Lung (tissue), 13 donors: Measurements from ENCODE around the gene NLRP9. TPM values are rescaled to one million over a fixed set of nuclear protein-coding genes. Genes with fewer than 3 reads are reported as not detected.

Experiments
- ATAC-seq: fragments of 200-7000 bp; cut with Tn5 transposase; one replicate; pipeline ENCODE4 v1.9.1; 2020; ENCODE audit warnings: moderate number of reproducible peaks; ENCODE audit not compliant: insufficient read depth, low FRiP score
- DNase-seq, 3 donors: peaks; one replicate each; pipeline ENCODE4 v3.0.0-alpha.2; 2013 to 2017
- H3K27ac ChIP-seq, 2 donors: one replicate each; pipeline ENCODE4 v1.5.1; 2013; ENCODE audit warnings: mild to moderate bottlenecking in 2 of 2, moderate library complexity in 2 of 2, control low read depth in 1 of 2, inconsistent platforms in 1 of 2, low read depth in 1 of 2, low read length in 1 of 2
- H3K27me3 ChIP-seq, 3 donors: one replicate each; pipeline ENCODE4 v1.5.1; 2013; ENCODE audit warnings: low read length in 2 of 3; ENCODE audit not compliant: control insufficient read depth in 3 of 3, insufficient read depth in 3 of 3
- H3K36me3 ChIP-seq, 4 donors: one replicate each; pipeline ENCODE4 v1.5.1; 2013; ENCODE audit warnings: low read length in 4 of 4, mild to moderate bottlenecking in 1 of 4, moderate library complexity in 1 of 4; ENCODE audit not compliant: control insufficient read depth in 4 of 4, insufficient read depth in 4 of 4
- H3K4me1 ChIP-seq, 5 donors: one replicate each; pipeline ENCODE4 v1.5.1; 2013; ENCODE audit warnings: low read length in 5 of 5, mild to moderate bottlenecking in 2 of 5, moderate library complexity in 1 of 5; ENCODE audit not compliant: control insufficient read depth in 5 of 5, insufficient read depth in 5 of 5
- H3K4me3 ChIP-seq: one replicate; pipeline ENCODE4 v1.5.1; 2013; ENCODE audit warnings: mild to moderate bottlenecking, control low read depth, moderate library complexity
- H3K9ac ChIP-seq, 2 donors: one replicate each; pipeline ENCODE4 v1.5.1; 2013; ENCODE audit warnings: low read length in 2 of 2, control low read depth in 1 of 2; ENCODE audit not compliant: insufficient read depth in 1 of 2
- H3K9me3 ChIP-seq, 4 donors: one replicate each; pipeline ENCODE4 v1.5.1; 2013; ENCODE audit warnings: low read length in 3 of 4, mild to moderate bottlenecking in 1 of 4, moderate library complexity in 1 of 4; ENCODE audit not compliant: control insufficient read depth in 4 of 4, insufficient read depth in 3 of 4
- CTCF ChIP-seq: IDR thresholded peaks from 2 replicates; pipeline ENCODE4 v1.5.1; 2012; ENCODE audit warnings: mild to moderate bottlenecking; ENCODE audit errors: control extremely low read depth, extremely low read depth
- WGBS, 2 donors: extraction: QIAGEN DNeasy Blood & Tissue Kit; methylation state at CpG; one replicate each; pipeline ENCODE4 v1.1.7; 2013; 5-methylcytosine and 5-hydroxymethylcytosine counted together
- polyA plus RNA-seq, 2 donors: library from polyadenylated mRNA; stranded (reverse); fragments of 200-250 nt; gene quantifications; one replicate each; pipeline ENCODE4 v1.2.1, GENCODE V29; 2013
- small RNA-seq: library from RNA; depleted of rRNA; stranded (forward); fragments of <200 nt; gene quantifications from one replicate; pipeline ENCODE3, GENCODE V24; 2014; ENCODE audit warnings: low replicate concordance
- total RNA-seq, 2 donors: library from RNA; depleted of rRNA in 1 of 2; stranded (reverse); fragments of >200 nt in 1 of 2; gene quantifications; one replicate each; pipeline ENCODE4 v1.2.1, GENCODE V29; 2014 to 2021
- donor health status: control.
- donor health status: control.
- donor health status: Bipolar disorder and iron deficiency.
- donor health status: healthy.
- donor health status: DM: yes; HTN: yes; CAD: no.

The NLRP9 gene
- total and polyA plus RNA-seq, 4 donors = not detected

GRCh38 chr19:55658846-55659459 is 79.2 kb downstream of the NLRP9 start:
- TF ChIP-seq CTCF = no peak
- H3K4me1 ChIP-seq = peaks cover 13 to 31% (median 20%) of the 10 kb centered on the region in 5 donors
- no peaks in the 10 kb centered on the region for H3K27me3 ChIP-seq
- peaks cover 14 to 49% (median 27%) of the 10 kb centered on the region in 4 donors for H3K36me3 ChIP-seq
- no peak overlapping the region for H3K27ac ChIP-seq
- no peak overlapping the region for H3K9ac ChIP-seq
- H3K4me3 ChIP-seq = no peak overlapping the region
- ATAC-seq (no peak), DNase-seq (no peak)
- no peaks in the 10 kb centered on the region for H3K9me3 ChIP-seq
- 92 to 94% methylated on average over 37 of the region's 37 CpGs for WGBS, 2 donors

Small RNA genes within 50 kb of the gene (small RNA-seq; reads per million reads assigned to genes)
- not detected for gene AC010525.2

Other genes starting within 250 kb of the NLRP9 start
- gene SSC5D, start 250.0 kb downstream of the NLRP9 start, total RNA-seq = 1 to 10 TPM; 6.8 to 8.4 TPM
- gene SSC5D, start 250.0 kb downstream of the NLRP9 start, polyA plus RNA-seq = 1 to 10 TPM in 1 of 2 donors, under 1 TPM in 1; 0.66 to 2.1 TPM
- gene SBK2, start 201.3 kb downstream of the NLRP9 start, total RNA-seq = under 1 TPM in 1 of 2 donors, not detected in 1; 0.31 TPM
- gene SBK2, start 201.3 kb downstream of the NLRP9 start, polyA plus RNA-seq = not detected
- 1 to 10 TPM in 1 of 2 donors, not detected in 1; 1.2 TPM for gene SBK3, start 192.9 kb downstream of the NLRP9 start, total RNA-seq
- gene SBK3, start 192.9 kb downstream of the NLRP9 start, polyA plus RNA-seq = under 1 TPM in 1 of 2 donors, not detected in 1; 0.81 TPM
- gene ZNF579, start 157.6 kb downstream of the NLRP9 start, total RNA-seq = 10 to 100 TPM in 1 of 2 donors, 1 to 10 TPM in 1; 4.3 to 20.8 TPM
- 10 to 100 TPM in 1 of 2 donors, 1 to 10 TPM in 1; 6.5 to 13.6 TPM for gene ZNF579, start 157.6 kb downstream of the NLRP9 start, polyA plus RNA-seq
- 10 to 100 TPM in 1 of 2 donors, 1 to 10 TPM in 1; 5.6 to 17.6 TPM for gene FIZ1, start 138.9 kb downstream of the NLRP9 start, total RNA-seq
- gene FIZ1, start 138.9 kb downstream of the NLRP9 start, polyA plus RNA-seq = 10 to 100 TPM in 1 of 2 donors, 1 to 10 TPM in 1; 7.5 to 12.3 TPM
- gene ZNF524, start 138.1 kb downstream of the NLRP9 start, total RNA-seq = 10 to 100 TPM; 12.6 to 26.3 TPM
- gene ZNF524, start 138.1 kb downstream of the NLRP9 start, polyA plus RNA-seq = 10 to 100 TPM; 30.1 to 62.5 TPM
- 10 to 100 TPM in 1 of 2 donors, 1 to 10 TPM in 1; 5.1 to 19.3 TPM for gene ZNF865, start 132.8 kb downstream of the NLRP9 start, total RNA-seq
- 10 to 100 TPM in 1 of 2 donors, 1 to 10 TPM in 1; 8.4 to 11.7 TPM for gene ZNF865, start 132.8 kb downstream of the NLRP9 start, polyA plus RNA-seq
- 1 to 10 TPM; 6.3 to 9.4 TPM for gene ZNF784, start 113.8 kb downstream of the NLRP9 start, total RNA-seq
- 1 to 10 TPM; 6.5 to 7.2 TPM for gene ZNF784, start 113.8 kb downstream of the NLRP9 start, polyA plus RNA-seq
- gene ZNF580, start 97.4 kb downstream of the NLRP9 start, total RNA-seq = 10 to 100 TPM; 11.1 to 41.3 TPM
- gene ZNF580, start 97.4 kb downstream of the NLRP9 start, polyA plus RNA-seq = 10 to 100 TPM; 22.3 to 39.3 TPM
- 10 to 100 TPM; 15.7 to 18.1 TPM for gene ZNF581, start 94.8 kb downstream of the NLRP9 start, total RNA-seq
- 10 to 100 TPM; 15.0 to 15.5 TPM for gene ZNF581, start 94.8 kb downstream of the NLRP9 start, polyA plus RNA-seq
- 10 to 100 TPM; 11.9 to 16.8 TPM for gene CCDC106, start 90.2 kb downstream of the NLRP9 start, total RNA-seq
- gene CCDC106, start 90.2 kb downstream of the NLRP9 start, polyA plus RNA-seq = 10 to 100 TPM in 1 of 2 donors, 1 to 10 TPM in 1; 8.3 to 25.9 TPM
- gene U2AF2, start 83.4 kb downstream of the NLRP9 start, total RNA-seq = 100 to 1,000 TPM; 109 to 181 TPM
- 100 to 1,000 TPM; 114 to 149 TPM for gene U2AF2, start 83.4 kb downstream of the NLRP9 start, polyA plus RNA-seq
- gene EPN1, start 63.2 kb downstream of the NLRP9 start, total RNA-seq = 100 to 1,000 TPM in 1 of 2 donors, 10 to 100 TPM in 1; 84.8 to 140 TPM
- gene EPN1, start 63.2 kb downstream of the NLRP9 start, polyA plus RNA-seq = 100 to 1,000 TPM in 1 of 2 donors, 10 to 100 TPM in 1; 92.0 to 107 TPM
- not detected for gene RFPL4A, start 20.7 kb upstream of the NLRP9 start, total RNA-seq
- gene RFPL4A, start 20.7 kb upstream of the NLRP9 start, polyA plus RNA-seq = not detected
- not detected for gene RFPL4AL1, start 30.7 kb upstream of the NLRP9 start, total RNA-seq
- gene RFPL4AL1, start 30.7 kb upstream of the NLRP9 start, polyA plus RNA-seq = not detected
- gene NLRP11, start 93.6 kb upstream of the NLRP9 start, total RNA-seq = not detected
- gene NLRP11, start 93.6 kb upstream of the NLRP9 start, polyA plus RNA-seq = not detected
- under 1 TPM in 1 of 2 donors, not detected in 1; 0.11 TPM for gene NLRP4, start 98.1 kb upstream of the NLRP9 start, total RNA-seq
- not detected for gene NLRP4, start 98.1 kb upstream of the NLRP9 start, polyA plus RNA-seq
- gene NLRP13, start 193.9 kb upstream of the NLRP9 start, total RNA-seq = not detected
- gene NLRP13, start 193.9 kb upstream of the NLRP9 start, polyA plus RNA-seq = not detected
- not detected for gene NLRP8, start 209.4 kb upstream of the NLRP9 start, total RNA-seq
- not detected for gene NLRP8, start 209.4 kb upstream of the NLRP9 start, polyA plus RNA-seq
- gene NLRP5, start 248.4 kb upstream of the NLRP9 start, total RNA-seq = not detected
- not detected for gene NLRP5, start 248.4 kb upstream of the NLRP9 start, polyA plus RNA-seq